Urothelium cell line (cell line): ENCODE measurements around the gene ZNF862.

ENCODE experiments used
- DNase-seq: peaks from one replicate; pipeline ENCODE4 v3.0.0; 2011; ENCODE audit warnings: low spot score, mixed read lengths
- FAIRE-seq: peaks from 2 replicates; lab custom pipeline; 2011; peaks lifted over from hg19 to GRCh38; lab: Jason Lieb, UNC

The ZNF862 gene

DNA sequence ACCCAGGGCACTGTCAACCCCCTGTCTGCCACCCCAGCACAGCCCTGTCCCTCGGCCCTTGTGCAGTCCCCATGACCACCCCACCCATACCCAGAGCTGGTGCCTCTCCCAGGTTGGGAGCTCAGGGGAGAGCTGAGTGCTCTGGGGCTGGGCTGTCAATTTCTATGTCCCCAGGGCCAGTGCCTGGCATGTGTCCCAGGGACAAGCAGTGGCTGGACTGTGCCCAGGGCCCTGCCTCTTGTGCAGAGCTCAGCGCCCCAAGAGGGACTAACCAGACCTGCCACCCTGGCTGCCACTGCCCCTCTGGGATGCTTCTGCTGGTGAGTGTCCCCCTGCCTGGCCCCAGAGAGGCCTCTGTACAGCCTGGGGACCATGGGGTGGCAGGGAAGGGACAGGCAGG lies 29.0 kb upstream of the ZNF862 start:
- no peak for FAIRE-seq

DNA sequence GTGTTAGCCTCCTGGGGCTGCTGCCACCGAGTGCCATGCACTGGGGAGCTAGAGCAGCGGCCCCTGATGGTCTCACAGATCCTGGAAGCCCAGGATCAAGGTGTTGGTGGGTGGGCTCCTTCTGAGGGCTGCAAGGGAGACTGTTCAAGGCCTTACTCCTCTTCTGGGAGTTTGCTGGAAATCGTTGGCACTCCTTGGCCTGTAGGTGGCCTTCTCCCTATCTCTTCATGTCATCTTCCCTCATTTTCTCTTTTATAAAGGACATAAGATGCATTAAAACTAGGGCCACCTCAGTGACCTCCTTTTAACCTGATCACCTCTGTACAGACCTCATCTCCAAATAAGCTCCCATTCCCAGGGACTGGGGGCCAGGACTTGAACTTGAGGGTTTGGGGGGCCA lies 27.0 kb upstream of the ZNF862 start:
- FAIRE-seq: no peak

More for the DNA sequence above, 29.0 kb upstream of the ZNF862 start:
- DNase-seq: no peak

DNA sequence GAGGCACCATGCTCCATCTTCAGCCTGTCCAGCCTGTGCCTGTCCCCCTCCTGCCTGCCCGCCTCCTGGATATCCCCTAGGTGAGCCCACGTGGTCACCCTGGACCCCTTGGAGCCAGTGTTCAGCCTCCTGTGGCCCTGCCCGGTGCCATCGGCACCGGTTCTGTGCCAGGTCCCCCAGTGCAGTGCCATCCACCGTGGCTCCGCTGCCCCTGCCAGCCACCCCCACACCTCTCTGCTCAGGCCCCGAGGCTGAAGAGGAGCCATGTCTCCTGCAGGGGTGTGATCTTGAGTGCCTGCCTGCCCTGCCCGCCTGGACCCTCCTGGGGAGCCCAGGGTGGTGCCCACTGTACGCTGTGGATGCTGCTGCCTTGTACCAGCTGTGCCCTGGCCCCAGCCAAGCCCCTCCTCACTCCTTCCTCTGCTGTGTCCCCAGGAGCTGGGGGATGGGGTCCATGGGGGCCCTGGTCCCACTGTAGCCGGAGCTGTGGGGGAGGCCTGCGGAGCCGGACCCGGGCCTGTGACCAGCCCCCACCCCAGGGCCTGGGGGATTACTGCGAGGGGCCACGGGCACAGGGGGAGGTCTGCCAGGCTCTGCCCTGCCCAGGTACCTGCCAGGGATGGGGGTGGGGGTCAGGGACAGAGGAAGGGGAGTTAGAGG lies 26.2 kb upstream of the ZNF862 start:
- DNase-seq (no peak), FAIRE-seq (no peak)

More for the DNA sequence above, 27.0 kb upstream of the ZNF862 start:
- no peak for DNase-seq

DNA sequence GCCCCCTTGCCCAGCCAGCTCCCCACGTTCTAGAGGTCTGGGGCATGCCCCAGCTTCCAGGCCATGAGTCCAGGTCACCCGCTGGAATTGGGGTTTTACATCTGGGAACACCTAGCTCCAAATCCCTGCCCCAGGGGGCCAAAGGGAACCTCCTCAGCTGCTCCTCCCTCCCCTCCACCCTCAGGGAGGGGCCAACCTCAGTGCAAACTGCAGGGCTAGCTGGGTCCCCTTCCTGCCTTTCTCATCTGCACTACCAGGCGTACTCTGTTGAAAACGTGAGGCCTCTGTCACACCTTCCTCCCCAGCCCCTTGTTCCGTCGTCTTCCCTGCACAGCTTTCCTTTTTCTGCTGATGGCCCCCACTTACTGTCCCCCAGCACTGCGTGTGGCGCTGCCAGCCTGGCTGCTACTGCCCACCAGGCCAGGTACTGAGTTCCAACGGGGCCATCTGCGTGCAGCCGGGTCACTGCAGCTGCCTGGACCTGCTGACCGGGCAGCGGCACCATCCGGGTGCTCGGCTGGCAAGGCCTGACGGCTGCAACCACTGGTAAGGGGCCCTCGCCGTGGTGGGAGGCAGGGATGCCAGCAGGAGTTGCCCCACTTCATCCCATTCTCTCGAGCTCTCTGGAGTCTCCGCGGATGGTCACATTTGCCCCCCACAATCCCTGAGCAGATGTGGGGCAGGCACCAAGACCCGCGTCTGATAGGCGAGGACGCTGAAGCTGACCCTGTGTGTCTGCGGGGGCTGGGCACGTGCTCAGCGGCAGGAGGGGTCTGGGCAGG lies 24.7 kb upstream of the ZNF862 start:
- DNase-seq (no peak), FAIRE-seq (no peak)

DNA sequence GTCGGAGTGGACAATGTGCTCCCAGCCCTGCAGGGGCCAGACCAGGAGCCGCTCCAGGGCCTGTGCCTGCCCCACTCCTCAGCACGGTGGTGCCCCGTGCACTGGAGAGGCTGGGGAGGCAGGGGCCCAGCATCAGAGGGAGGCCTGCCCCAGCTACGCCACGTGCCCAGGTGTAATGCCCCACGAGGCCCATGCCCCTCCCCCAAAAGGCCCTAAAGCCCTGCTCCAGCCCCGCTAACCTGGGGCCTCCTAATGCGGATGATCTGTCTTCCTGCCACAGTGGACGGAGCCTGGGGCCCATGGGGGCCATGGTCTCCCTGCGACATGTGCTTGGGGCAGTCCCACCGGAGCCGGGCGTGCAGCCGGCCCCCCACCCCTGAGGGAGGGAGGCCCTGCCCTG lies 23.7 kb upstream of the ZNF862 start:
- FAIRE-seq (no peak), DNase-seq (no peak)

DNA sequence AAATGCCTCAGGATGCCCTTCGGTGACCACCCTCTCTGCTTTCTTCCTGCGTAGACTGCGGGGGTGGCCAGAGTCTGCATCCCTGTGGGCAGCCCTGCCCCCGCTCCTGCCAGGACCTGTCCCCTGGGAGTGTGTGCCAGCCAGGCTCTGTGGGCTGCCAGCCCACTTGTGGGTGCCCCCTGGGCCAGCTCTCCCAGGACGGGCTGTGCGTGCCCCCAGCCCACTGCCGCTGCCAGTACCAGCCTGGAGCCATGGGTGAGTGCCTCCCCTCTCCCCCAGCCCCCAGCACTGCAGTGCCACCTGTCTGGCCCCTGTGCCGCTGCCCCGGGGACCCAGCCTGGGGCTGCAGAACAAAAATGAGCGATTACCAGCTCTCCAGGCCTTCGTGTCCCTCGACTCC lies 23.1 kb upstream of the ZNF862 start:
- no peak for FAIRE-seq

DNA sequence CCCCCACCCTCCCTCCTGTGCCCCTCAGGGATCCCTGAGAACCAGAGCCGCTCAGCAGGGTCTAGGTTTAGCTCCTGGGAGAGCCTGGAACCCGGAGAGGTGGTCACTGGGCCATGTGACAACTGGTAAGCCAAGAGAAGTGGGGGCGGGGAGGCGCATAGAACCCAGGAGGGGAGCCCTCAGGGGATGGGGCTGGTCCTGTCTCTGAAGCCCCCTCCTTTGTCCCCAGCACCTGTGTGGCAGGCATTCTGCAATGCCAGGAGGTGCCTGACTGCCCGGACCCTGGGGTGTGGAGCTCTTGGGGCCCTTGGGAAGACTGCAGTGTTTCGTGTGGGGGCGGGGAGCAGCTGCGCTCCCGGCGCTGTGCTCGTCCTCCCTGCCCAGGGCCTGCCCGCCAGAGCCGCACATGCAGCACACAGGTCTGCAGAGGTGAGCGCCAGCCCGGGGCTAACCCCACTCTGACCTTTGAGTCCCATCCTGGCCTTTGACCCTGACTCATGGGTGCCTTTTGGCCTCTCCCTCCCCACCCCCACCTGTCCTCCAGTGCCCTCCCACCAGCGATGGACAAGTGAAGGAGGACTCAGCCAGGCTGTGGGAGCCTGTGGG lies 22.4 kb upstream of the ZNF862 start:
- FAIRE-seq (no peak), DNase-seq (no peak)

More for the DNA sequence above, 23.1 kb upstream of the ZNF862 start:
- no peak for DNase-seq

DNA sequence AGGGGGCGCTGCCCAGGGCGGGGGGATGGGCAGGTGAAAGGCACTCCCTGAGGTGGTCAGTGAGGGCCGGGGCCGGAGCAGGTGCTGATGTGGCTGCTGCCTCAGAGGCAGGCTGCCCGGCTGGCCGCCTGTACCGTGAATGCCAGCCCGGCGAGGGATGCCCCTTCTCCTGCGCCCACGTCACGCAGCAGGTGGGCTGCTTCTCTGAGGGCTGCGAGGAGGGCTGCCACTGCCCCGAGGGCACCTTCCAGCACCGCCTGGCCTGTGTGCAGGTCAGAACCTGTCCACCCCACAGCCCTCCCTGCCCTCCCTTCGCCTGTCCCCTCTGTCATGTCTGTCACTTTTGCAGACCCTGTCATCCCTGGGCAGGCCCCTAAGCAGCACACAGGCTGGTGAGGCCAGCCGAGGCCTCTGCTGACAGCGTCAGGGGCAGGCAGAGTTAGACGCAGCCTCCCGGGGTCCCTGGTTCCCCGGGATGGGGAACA lies 21.9 kb upstream of the ZNF862 start:
- FAIRE-seq (no peak), DNase-seq (no peak)

DNA sequence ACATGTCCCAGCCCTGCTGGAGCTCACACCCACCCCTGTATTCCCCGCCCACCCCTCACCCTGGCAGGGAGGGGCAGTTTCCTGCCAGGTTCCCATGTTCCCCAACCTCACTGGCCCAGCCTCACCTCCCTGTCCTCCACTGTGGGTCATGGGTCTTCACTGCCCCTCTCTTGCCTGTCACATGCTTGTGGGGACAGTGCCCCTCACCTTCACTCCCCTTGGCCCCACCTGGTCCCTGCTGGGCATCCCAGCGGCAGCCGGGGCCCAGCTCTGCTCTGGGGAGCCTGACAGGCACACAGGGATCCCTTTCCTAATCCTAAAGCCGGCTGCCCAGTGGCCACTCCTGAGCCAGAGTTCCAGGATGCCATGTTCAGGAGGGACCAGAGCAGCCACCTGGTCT lies 21.4 kb upstream of the ZNF862 start:
- no peak for DNase-seq
- no peak for FAIRE-seq

DNA sequence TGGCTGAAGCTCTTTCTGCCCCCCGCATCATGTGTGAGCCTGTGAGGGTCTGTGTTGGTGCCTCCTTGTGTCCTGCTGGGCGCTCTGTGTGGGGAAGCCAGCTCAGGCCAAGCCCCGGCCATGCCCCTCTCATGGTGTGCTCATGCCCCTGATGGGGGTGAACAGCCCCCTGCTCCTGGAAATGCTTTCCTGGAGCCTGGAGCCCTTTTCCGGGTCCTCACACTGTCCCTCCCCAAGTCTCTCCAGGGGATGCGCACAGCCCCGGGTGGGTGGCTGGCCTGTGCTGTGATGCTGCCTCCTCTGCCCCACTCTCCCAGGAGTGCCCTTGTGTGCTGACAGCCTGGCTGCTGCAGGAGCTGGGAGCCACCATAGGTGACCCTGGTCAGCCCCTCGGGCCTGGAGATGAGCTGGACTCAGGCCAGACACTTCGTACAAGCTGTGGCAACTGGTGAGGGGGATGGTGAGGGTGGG lies 20.8 kb upstream of the ZNF862 start:
- no peak for FAIRE-seq

DNA sequence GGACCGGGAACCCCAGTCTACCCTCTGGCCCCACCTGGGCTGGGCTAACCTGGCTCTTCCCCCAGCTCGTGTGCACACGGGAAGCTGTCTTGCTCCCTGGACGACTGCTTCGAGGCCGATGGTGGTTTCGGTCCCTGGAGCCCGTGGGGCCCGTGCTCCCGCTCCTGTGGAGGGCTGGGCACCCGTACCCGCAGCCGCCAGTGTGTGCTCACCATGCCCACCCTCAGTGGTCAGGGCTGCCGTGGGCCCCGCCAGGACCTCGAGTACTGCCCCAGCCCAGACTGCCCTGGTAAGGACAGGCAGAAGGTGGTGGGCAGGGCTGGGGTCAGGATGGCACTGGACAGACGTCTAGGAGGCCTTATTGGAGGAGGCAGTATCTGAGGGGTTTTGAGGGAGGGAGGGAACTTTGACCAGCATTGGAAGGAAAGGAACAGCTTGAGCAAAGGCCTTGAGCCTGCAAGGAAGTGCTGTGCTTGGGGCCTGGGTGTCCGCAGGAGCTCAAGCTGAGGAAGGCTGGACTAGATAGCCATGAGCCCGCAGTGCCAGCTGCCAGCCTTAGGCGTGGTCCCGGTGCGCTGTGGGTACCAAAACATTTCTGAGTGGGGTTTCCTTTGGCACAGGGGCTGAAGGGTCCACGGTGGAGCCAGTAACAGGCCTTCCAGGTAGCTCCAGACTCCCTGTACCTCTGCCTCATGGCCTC lies 20.2 kb upstream of the ZNF862 start:
- FAIRE-seq (no peak), DNase-seq (no peak)

More for the DNA sequence above, 20.8 kb upstream of the ZNF862 start:
- no peak for DNase-seq

DNA sequence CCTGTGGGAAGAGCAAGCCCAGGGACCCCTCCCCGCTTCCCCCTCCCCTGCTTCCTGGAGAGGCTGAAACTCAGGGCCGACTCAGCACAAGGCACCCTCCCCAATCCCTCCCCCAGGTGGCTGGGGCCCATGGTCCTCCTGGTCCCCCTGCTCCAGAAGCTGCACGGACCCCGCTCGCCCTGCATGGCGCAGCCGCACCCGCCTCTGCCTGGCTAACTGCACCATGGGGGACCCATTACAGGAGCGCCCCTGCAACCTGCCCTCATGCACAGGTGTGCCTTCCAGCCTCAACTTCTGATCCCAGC lies 19.7 kb upstream of the ZNF862 start:
- FAIRE-seq (no peak), DNase-seq (no peak)

DNA sequence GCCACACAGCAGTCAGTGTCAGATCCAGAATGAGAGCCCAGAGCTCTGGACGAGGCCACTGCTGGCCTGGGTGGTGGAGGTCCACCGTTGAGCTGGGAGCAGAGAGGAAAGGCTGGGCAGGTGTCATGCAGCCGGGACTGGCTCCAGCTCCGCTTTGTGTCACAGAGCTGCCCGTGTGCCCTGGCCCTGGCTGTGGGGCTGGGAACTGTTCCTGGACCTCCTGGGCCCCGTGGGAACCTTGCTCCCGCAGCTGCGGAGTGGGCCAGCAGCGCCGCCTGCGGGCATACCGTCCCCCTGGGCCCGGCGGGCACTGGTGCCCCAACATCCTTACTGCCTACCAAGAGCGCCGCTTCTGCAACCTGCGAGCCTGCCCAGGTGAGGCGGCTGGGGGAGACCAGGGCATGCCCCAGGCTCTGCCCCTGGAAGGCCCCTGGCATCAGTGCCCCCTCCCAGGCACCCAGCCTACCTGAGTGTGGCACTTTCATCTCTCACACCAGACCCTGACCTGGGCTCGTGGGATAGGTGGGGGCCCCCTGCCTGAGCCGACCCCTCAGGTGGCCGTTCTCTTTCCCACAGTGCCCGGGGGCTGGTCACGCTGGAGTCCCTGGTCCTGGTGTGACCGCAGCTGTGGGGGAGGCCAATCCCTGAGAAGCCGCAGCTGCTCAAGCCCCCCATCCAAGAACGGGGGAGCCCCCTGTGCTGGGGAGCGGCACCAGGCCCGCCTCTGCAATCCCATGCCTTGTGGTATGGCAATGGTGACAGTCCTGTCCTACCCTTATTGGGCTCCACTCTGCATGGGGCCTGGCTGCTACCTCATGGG lies 18.8 kb upstream of the ZNF862 start:
- FAIRE-seq: no peak
- no peak for DNase-seq

DNA sequence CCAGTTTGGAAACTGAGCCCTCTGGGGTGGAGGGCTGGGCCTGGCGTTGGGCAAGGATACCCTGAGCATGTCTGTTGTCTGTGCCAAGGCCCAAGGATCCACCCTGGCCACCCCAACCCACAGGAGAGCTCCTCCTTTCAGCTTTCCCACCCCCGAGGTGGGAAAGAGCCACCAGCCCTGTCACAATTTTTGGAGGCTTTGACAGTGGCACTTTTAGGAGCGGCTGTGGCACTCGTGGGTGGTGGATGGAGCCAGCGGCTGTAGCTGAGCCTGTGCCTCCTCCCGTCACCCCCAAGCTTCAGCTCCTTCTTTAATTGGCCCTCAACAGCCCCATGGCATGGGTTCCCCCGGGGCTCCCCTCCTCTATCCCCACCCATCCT lies 18.2 kb upstream of the ZNF862 start:
- FAIRE-seq: no peak
- DNase-seq: no peak

DNA sequence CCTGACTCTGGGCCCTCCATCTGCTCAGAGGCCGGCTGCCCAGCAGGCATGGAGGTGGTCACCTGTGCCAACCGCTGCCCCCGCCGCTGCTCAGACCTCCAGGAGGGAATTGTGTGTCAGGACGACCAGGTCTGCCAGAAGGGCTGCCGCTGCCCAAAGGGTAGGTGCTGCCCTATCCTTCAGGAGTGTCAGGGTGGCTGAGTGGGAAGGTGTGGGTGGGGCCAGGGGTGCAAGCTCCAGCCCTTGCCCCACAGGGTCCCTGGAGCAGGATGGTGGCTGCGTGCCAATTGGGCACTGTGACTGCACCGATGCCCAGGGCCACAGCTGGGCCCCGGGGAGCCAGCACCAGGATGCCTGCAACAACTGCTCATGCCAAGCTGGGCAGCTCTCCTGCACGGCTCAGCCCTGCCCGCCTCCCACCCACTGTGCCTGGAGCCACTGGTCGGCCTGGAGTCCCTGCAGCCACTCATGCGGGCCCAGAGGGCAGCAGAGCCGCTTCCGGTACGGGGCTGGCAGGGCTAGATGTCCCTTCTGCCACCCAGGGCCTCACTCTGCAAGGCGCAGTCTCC lies 17.5 kb upstream of the ZNF862 start:
- no peak for FAIRE-seq
- DNase-seq: no peak

DNA sequence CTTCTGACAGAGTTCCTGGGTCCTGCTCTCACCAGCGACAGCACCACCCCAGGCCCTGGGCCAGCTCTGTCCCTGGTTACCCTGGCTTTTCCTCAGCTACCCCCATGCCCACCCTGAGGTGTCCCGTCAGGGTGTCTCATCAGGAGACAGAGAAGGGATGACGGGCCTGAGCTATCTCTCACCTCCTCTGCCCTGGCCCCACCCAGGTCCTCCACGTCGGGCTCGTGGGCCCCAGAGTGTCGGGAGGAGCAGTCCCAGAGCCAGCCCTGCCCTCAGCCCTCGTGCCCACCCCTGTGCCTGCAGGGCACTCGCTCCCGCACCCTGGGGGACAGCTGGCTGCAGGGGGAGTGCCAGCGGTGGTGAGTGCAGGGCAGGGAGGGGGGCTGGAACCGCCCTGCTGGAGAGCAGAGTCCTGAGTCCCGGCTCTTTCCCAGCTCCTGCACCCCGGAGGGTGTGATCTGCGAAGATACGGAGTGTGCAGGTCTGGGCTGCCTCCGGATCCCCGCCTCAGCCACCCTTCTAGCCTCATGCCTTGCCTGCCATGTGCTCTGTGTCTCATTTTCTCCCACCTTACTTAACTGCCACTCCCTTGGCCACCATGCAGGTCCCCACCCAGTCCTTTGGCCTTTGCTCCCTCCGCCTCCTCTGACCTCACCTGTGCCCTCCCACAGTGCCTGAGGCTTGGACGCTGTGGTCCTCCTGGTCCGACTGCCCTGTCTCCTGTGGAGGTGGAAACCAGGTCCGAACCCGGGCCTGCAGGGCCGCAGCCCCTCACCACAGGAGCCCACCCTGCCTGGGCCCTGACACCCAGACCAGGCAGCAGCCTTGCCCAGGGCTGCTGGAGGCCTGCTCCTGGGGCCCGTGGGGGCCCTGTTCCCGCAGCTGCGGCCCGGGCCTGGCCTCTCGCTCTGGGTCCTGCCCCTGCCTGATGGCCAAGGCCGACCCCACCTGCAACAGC lies 16.7 kb upstream of the ZNF862 start:
- DNase-seq (no peak), FAIRE-seq (no peak)

DNA sequence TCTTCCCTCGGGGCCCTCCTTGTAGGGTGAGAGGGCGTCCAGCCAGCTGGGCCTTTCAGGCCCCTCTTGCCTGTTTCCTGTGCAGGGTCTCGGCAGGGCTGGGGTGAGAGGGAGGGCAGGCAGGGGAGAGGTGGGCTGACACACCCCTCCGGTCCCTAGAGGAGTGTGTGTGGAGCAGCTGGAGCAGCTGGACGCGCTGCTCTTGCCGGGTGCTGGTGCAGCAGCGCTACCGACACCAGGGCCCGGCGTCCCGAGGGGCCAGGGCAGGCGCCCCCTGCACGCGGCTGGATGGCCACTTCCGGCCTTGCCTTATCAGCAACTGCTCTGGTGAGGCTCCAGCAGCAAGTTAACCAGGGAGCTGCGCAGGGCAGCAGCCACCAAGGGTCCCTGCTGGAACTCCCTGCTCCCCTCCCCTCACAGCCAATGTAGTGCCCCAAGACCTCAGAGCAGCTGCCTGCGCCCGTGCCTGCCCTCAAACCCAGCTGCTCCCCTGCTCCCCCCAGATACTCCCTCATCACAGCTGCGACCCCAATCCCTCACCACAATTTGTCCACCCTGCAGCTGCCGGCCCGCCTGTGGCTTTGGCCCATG lies 15.7 kb upstream of the ZNF862 start:
- no peak for DNase-seq
- no peak for FAIRE-seq

DNA sequence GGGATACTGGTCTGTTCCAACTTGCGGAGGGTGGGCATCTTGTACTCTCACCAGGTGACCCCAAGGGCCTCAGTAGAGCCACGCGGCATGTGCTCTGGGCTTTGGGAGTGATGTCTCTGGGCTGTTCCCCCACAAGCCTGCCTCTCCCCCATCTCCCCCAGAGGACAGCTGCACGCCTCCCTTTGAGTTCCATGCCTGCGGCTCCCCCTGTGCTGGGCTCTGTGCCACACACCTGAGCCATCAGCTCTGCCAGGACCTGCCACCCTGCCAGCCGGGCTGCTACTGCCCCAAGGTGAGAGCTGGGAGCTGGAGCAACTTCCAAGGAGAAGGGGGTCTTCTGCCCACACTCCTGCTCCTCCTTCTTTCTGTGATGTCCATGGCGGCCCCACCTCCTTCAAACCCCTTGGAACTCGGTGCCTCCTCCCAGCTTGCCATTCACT lies 15.0 kb upstream of the ZNF862 start:
- FAIRE-seq (no peak), DNase-seq (no peak)
